ENCODE results near the gene ZNF157. TPM values are rescaled to one million over a fixed set of nuclear protein-coding genes. Genes with fewer than 3 reads are reported as not detected.

The ZNF157 gene
- polyA plus RNA-seq, 5 donors, result 0.65 to 1.1 (median 0.84) TPM

DNA sequence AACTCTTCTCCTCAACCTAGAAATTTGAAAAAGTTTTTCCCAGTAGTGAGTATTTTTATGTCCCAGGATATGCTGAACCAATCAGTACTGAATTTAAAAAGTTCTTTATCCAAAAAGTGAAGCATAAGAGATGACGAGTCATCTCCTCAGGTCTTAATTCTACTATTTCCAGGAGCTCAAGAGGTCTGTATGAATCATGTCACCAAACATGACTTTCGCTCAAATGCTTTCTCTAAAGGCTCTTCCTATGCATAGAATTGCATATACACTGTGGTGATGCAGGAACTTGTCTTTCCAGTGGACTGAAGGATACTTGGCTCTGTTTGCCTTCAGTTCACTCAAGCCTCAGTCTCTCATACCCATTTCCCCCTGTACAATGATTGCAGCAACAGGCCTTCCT is 76.6 kb downstream of the ZNF157 start:
- no peak for DNase-seq

DNA sequence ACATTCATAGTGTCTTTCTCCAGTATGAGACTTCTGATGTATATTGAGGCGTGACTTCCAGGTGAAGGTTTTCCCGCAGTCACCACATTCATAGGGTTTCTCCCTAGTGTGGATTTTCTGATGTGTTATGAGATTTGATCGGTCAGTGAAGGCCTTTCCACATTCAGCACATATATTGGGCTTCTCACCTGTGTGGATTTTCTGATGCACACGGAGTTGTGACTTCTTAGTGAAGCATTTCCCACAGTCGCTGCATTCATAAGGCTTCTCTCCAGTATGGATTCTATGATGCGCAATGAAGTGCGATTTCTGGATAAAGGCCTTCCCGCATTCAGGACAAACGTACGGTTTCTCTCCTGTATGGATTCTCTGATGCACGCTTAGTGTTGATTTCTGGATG is 77.2 kb downstream of the ZNF157 start:
- DNase-seq, result no peak

DNA sequence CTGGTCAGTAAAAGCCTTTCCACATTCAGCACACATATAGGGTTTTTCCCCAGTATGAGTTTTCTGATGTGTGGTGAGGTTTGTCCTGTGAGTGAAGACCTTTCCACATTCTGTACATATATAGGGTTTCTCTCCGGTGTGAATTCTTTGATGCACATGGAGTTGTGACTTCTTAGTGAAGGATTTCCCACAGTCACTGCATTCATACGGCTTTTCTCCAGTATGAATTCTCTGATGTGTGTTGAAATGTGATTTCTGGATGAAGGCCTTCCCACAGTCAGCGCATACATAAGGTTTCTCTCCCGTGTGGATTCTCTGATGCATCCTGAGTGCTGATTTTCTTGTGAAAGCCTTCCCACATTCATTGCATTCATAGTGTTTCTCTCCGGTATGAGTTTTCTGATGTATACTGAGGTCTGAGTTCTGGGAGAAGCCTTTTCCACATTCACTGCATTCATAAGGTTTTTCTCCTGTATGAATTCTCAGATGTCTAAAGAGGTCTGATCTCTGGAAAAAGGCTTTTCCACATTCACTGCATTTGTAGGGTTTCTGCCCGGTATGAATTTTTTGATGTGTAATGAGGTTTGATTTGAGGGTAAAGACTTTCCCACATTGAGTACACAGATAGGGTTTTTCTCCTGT is 77.9 kb downstream of the ZNF157 start:
- no peak for DNase-seq

DNA sequence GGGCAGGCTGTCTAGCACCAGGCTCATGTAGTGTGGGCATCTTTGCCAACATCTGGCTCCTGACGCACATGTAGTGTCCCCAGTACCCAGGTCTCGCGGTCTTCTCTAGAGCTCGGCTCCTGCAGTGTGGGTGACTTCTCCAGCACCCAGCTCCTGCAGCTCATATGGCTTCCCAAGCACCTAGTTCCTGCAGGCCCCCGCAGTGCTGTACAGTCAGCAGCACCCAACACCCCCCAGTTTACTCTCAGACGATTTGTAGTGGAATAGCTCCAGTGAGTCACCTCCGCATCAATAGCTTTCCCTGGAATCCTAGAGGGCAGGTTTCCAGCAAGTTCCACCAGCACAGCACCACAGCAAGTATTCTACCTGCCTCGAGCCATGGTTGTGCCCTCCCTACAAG is 81.7 kb downstream of the ZNF157 start:
- no peak for DNase-seq

DNA sequence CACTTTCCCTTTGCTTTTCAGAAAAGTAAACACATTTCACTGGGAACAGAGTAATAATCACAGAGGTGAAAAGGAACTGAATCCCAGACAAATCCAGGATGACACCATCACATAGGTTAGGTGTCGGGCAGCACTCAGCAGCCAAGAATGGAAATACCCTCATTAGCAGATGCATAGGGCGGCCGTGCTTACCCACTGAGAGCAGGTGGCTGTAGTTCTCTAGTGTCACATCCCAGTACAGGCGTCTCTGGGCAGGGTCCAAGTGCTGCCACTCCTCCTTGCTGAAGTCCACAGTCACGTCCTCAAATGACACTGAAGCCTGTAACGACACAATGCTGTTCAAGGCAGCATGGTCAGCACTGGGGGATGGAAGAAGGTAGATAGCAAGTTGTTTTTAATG is 85.7 kb downstream of the ZNF157 start:
- no peak for DNase-seq

DNA sequence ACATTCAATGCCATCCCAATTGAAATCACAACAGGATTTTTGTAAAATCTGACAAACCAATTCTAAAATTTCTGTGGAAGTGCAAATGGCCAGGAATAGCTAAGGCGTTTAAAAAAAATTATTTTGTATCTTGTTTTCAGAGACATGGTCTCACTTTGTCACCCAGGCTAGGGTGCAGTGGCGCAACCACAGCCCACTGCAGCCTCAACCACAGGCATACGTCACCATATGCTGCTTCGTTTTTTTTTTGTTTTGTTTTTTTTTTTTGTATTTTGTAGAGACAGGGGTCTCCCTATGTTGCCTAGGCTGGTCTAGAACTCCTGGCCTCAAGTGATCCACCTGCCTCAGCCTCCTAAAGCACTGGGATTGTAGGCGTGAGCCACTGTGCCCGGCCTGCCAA is 88.2 kb downstream of the ZNF157 start:
- no peak for DNase-seq

DNA sequence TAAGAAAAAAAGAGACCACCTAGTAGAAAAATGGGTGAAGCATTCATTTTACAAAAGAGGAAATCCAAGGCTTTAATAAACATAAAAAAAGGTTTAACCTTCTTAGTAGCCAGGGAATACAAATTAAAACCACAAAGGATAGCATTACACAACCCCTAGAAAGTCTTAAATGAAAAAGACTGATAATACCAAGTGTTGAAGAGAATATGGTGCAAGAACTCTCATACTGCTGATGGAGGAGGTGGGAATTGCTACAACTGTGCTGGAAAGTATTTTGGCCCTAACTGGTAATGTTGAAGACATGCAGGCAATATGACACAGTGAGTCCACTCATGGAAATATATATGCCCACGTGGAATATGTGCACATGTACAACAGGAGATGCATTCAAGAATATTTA is 90.2 kb downstream of the ZNF157 start:
- DNase-seq, result no peak

Other genes starting within 250 kb of the ZNF157 start
- 100 to 1,000 TPM in 1 of 5 donors, 10 to 100 TPM in 4; 82.5 to 107 (median 89.0) TPM for gene NDUFB11, start 225.9 kb upstream of the ZNF157 start, polyA plus RNA-seq (ENCODE audit: insufficient read depth in 1 of 5, insufficient read length in 5 of 5, low replicate concordance in 1 of 5)
- gene RBM10, start 225.4 kb upstream of the ZNF157 start, polyA plus RNA-seq (ENCODE audit: insufficient read depth in 1 of 5, insufficient read length in 5 of 5, low replicate concordance in 1 of 5), result 10 to 100 TPM; 39.2 to 59.0 (median 48.4) TPM
- 100 to 1,000 TPM; 169 to 241 (median 204) TPM for gene UBA1, start 176.7 kb upstream of the ZNF157 start, polyA plus RNA-seq (ENCODE audit: insufficient read depth in 1 of 5, insufficient read length in 5 of 5, low replicate concordance in 1 of 5)
- 100 to 1,000 TPM in 1 of 5 donors, 10 to 100 TPM in 4; 85.4 to 119 (median 94.3) TPM for gene CDK16, start 151.9 kb upstream of the ZNF157 start, polyA plus RNA-seq (ENCODE audit: insufficient read depth in 1 of 5, insufficient read length in 5 of 5, low replicate concordance in 1 of 5)
- gene USP11, start 137.6 kb upstream of the ZNF157 start, polyA plus RNA-seq (ENCODE audit: insufficient read depth in 1 of 5, insufficient read length in 5 of 5, low replicate concordance in 1 of 5), result 100 to 1,000 TPM in 4 of 5 donors, 10 to 100 TPM in 1; 93.4 to 127 (median 109) TPM
- 10 to 100 TPM in 4 of 5 donors, 1 to 10 TPM in 1; 9.6 to 15.5 (median 13.7) TPM for gene ZNF41, start 112.6 kb downstream of the ZNF157 start, polyA plus RNA-seq (ENCODE audit: insufficient read depth in 1 of 5, insufficient read length in 5 of 5, low replicate concordance in 1 of 5)
- 10 to 100 TPM; 38.7 to 60.8 (median 50.0) TPM for gene ARAF, start 190.6 kb downstream of the ZNF157 start, polyA plus RNA-seq (ENCODE audit: insufficient read depth in 1 of 5, insufficient read length in 5 of 5, low replicate concordance in 1 of 5)
- 100 to 1,000 TPM in 3 of 5 donors, 10 to 100 TPM in 2; 94.3 to 144 (median 120) TPM for gene TIMP1, start 211.9 kb downstream of the ZNF157 start, polyA plus RNA-seq (ENCODE audit: insufficient read depth in 1 of 5, insufficient read length in 5 of 5, low replicate concordance in 1 of 5)
- gene SYN1, start 249.3 kb downstream of the ZNF157 start, polyA plus RNA-seq (ENCODE audit: insufficient read depth in 1 of 5, insufficient read length in 5 of 5, low replicate concordance in 1 of 5), result 1 to 10 TPM; 4.8 to 7.6 (median 5.3) TPM